ENCODE measurements around the gene TLR6. TPM values are rescaled to one million over a fixed set of nuclear protein-coding genes. Genes with fewer than 3 reads are reported as not detected.

Gene TLR6
- total and polyA plus RNA-seq, 3 donors from 2014 or later: 0.47 to 1.8 (median 1.2) TPM

- H3K36me3 ChIP-seq (ENCODE audit: low read depth, missing control alignments): no peaks in the 10 kb centered on the region
- peak overlapping the region; percentile 31 to 55 for H3K27ac ChIP-seq
- DNase-seq: no peak
- 49 to 62% methylated on average over 6 of the region's 6 CpGs for WGBS, 2 donors
- intact Hi-C loops (cut with DNase I; ENCODE audit: low total_unique reads): no loop called here
- peak overlapping the region in 1 of 2 donors; percentile 32 for H3K4me3 ChIP-seq
- peaks cover 3% of the 10 kb centered on the region for H3K4me1 ChIP-seq
- H3K27me3 ChIP-seq: no peaks in the 10 kb centered on the region
- no peak for TF ChIP-seq CTCF (IDR thresholded peaks at IDR 0.05)
- no peak for TF ChIP-seq POLR2A (IDR thresholded peaks at IDR 0.05)
- no peaks in the 10 kb centered on the region for H3K9me3 ChIP-seq
Observed at GRCh38 chr4:38803833-38804653, 52.6 kb downstream of the TLR6 start.

- no peak overlapping the region for H3K27ac ChIP-seq
- H3K4me3 ChIP-seq: no peak overlapping the region
Observed at GRCh38 chr4:38802561-38803355, 53.9 kb downstream of the TLR6 start.

GRCh38 chr4:38800961-38801450 lies 55.6 kb downstream of the TLR6 start:
- Histone ChIP-seq H3K27me3 (no peaks in the 10 kb centered on the region), H3K9me3 (no peaks in the 10 kb centered on the region), H3K27ac (no peak overlapping the region), H3K4me3 (no peak overlapping the region), H3K4me1 (peaks cover 3% of the 10 kb centered on the region), H3K36me3 (ENCODE audit: low read depth, missing control alignments) (no peaks in the 10 kb centered on the region)
- WGBS, 2 donors: 92% methylated on average over 3 of the region's 3 CpGs
- intact Hi-C loops (cut with DNase I; ENCODE audit: low total_unique reads): no loop called here
- no peak for DNase-seq
- TF ChIP-seq CTCF (IDR thresholded peaks at IDR 0.05) (no peak), POLR2A (IDR thresholded peaks at IDR 0.05) (no peak)

More at GRCh38 chr4:38802561-38803355, 53.9 kb downstream of the TLR6 start:
- intact Hi-C loops (cut with DNase I; ENCODE audit: low total_unique reads): no loop called here
- no peak for DNase-seq
- no peaks in the 10 kb centered on the region for H3K27me3 ChIP-seq
- no peaks in the 10 kb centered on the region for H3K36me3 ChIP-seq (ENCODE audit: low read depth, missing control alignments)
- H3K4me1 ChIP-seq: peaks cover 3% of the 10 kb centered on the region
- 87 to 94% methylated on average over 15 of the region's 15 CpGs for WGBS, 2 donors
- no peaks in the 10 kb centered on the region for H3K9me3 ChIP-seq
- TF ChIP-seq CTCF (IDR thresholded peaks at IDR 0.05): no peak
- no peak for TF ChIP-seq POLR2A (IDR thresholded peaks at IDR 0.05)

- no peak overlapping the region for H3K4me3 ChIP-seq
- TF ChIP-seq POLR2A (IDR thresholded peaks at IDR 0.05) (no peak), CTCF (IDR thresholded peaks at IDR 0.05) (no peak)
- H3K9me3 ChIP-seq: no peaks in the 10 kb centered on the region
- H3K36me3 ChIP-seq (ENCODE audit: low read depth, missing control alignments): no peaks in the 10 kb centered on the region
- intact Hi-C loops (cut with DNase I; ENCODE audit: low total_unique reads): no loop called here
- H3K27me3 ChIP-seq: no peaks in the 10 kb centered on the region
- 85 to 88% methylated on average over 2 of the region's 2 CpGs for WGBS, 2 donors
- no peak for DNase-seq
- H3K4me1 ChIP-seq: peaks cover 3% of the 10 kb centered on the region
- no peak overlapping the region for H3K27ac ChIP-seq
Observed at GRCh38 chr4:38800366-38800765, 56.3 kb downstream of the TLR6 start.

All from testis (tissue), 3 donors.